GM18498 (cell line): Measurements from ENCODE around the gene FES.
A peak's percentile ranks its signal among the peaks of the same experiment; 100 is the strongest.
"Not testable (repeated sequence)": the region's sequence is repeated elsewhere in the genome, so short reads cannot be mapped to it uniquely, and the experiment has no call there.

Experiments used
- ATAC-seq: cut with Tn5 transposase; IDR thresholded peaks from one replicate; pipeline ENCODE4 v1.9.1; 2021; ENCODE audit warnings: mild to moderate bottlenecking, moderate library complexity; ENCODE audit not compliant: unreplicated experiment

The FES gene

DNA sequence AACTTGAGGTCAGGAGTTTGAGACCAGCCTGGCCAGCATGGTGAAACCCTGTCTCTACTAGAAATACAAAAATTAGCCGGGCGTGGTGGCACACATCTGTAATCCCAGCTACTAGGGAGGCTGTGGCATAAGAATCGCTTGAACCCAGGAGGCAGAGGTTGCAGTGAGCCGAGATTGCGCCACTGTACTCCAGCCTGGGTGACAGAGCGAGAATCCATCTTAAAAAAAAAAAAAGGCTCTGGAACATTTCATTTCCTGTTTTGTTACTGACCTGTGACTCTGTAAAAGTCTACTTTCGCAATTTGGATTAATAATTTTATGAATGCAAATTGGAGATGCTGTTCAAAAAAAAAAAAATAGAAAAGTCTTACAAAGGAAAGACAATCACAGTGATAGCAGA lies 43.8 kb downstream of the FES start:
- not testable (repeated sequence) for ATAC-seq

DNA sequence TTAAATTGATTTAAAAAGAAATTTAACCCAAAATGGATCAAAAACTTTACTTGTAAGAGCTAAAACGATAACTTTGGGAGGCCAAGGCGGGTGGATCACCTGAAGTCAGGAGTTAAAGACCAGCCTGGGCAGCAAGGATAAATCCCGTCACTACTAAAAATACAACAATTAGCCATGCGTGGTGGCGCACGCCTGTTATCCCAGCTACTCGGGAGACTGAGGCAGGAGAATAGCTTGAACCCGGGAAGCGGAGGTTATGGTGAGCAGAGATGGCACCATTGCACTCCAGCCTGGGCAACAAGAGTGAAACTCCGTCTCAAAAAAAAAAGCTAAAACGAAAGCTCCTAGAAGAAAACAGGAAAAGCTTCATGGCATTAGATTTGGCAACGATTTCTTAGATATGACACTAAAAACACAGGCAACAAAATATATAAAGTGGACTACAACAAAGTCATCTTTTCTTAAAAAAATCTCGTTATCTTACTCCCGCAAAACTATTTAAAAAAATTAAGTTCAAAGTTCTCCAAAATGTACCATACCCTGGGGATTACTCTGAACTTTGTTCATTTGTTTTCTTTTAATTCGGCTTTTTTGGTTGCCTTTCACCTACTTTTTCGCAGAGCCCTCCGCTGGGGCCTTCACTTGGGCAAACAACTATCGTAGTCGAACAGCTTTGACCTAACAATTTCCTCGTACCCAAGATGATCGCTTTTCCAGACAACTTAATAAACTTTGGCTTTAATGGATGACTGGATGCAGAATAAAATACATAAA lies 45.1 kb downstream of the FES start:
- ATAC-seq, result no peak

DNA sequence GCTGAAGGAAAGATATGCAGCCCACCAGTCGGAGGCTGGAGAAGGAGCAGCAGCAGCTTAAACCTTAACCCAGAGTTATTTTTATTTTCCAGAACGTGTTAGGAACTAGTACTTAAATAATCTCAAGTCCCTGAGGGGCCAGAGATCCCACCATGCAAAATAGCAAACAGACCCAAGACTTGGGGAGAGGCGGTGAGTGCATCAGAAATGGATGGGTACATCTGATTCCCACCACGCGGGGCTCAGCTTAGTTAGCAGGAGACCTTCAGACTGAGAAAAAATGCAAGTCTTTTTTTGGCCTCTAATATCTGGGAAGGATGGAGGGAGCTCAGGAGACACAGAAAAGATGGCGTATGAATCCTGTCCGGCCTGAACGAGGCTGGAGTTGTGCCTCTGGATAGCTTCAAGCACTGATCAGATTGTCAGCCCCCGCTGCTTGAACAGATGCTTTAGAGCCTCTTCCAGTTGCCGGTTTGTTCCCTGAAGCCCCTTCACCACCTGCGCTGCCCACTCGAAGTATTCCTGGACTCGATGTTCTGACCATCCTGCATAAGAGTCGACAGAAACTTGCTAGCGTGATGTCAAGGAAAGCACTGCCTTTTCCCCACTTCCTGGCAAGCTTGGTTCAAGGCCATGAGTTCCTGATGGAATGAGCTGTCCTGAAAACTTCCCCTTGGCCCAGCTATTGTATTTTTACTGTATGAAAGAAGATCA lies 46.7 kb downstream of the FES start:
- ATAC-seq, result no peak

DNA sequence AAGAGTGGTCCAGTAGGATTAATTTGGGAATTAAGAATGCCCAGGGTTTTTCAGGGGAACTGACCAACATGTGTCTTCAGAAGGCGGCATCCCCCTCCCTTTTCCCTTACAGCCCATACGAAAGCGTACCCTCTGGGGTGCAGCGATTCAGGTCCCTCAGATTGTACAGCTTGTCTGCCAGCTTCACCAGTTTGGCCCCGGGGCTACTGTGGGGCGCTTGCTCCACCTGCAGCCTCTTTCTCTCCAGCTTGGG lies 47.2 kb downstream of the FES start:
- ATAC-seq, result no peak

- ATAC-seq, result peak; percentile 45
These were observed 47.7 kb downstream of the FES start, which contains the start of gene HDDC3 for GRCh38 chr15:90931828-90932659. TSS of gene HDDC3 (minus strand) at chr15:90932549. CDS start at chr15:90932540, 9 bp downstream.

DNA sequence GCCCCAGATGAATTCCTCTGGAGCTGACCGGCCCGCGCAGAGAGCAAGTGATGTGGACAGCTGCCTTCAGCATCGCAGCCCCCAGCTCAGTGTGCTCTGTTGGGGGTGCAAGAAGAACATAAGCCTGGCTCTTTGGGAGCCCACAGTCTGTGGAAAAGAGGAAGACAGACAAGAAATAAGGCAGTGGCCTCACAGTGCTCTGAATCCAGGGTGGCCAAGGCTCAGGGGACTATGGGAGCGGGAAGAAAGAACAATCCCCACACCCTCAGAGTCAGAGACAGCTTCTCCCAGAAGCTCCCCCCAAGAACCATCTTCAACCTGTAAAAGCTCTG lies 48.3 kb downstream of the FES start:
- ATAC-seq, result no peak

- no peak for ATAC-seq
These were observed 49.0 kb downstream of the FES start for GRCh38 chr15:90933301-90933700.

DNA sequence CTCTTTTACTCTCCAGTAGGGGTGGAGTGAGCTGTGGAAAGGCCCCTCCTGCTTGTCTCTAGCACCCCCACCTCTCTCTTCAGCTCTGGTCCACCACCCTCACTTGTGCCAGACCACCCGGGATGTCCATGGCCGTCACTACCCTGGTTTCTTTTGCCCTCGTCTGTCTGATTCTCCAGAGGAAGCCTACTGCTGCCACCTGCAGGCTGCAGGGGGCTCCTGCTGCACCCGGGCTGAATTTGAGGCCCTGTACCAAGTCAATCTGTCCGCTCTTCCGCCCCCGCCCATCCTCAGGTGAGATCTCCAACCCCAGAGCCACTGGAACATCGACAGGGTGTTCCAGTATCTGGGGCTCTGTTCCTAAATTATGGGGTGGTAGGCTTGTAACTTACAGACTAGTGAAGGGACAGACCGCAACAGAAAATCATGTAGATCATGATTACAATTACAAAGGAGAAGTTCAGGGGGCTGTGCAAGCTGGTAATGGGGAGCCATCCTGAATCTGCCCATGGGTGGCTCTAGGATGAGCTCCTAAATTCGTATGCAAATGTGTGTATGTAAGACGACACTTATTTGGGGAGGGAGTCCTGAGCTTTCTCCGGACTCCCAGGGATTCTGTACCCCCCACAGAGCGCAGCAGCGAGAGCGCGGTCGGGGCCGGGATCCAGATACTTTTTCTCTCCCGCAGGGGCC lies 50.1 kb downstream of the FES start:
- peak; percentile 39 for ATAC-seq

DNA sequence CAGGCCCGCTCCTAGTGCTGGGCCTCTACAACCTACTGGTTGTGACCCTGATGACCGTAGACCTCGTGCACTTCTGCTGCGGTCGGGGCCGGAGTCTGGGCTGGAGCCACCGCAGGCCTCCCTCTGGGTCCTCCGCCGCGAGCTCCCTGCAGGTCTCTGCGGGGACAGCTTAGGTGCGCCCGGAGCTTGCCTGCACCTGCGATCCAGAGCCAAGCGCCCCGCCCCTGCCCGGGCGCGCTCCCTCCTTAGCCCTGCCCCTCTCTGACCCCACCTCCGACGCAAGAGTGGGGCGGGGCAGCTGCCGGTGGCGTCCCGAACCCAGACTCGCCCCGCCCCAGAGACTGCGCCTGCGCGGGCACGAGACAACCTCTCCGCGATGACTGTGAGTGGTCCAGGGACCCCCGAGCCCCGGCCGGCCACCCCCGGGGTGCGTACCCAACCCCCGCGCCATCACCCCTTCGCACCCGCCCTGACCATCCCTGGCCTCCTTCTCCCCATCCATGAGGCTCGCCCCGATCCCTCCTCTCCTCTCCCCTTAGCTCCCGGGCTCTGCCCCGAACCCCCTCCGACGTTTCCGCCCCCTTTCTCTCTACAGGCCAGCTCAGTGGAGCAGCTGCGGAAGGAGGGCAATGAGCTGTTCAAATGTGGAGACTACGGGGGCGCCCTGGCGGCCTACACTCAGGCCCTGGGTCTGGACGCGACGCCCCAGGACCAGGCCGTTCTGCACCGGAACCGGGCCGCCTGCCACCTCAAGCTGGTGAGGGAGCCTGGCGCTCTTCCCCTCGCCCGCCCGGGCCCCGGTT lies 50.8 kb downstream of the FES start, which contains the start of gene UNC45A:
TSS of gene UNC45A (plus strand) at position 337 of the 803 bp plus-strand sequence. CDS start at position 377, 40 bp downstream.
- ATAC-seq, result peak; percentile 73

GRCh38 chr15:90936823-90937222 lies 52.5 kb downstream of the FES start:
- ATAC-seq, result no peak

DNA sequence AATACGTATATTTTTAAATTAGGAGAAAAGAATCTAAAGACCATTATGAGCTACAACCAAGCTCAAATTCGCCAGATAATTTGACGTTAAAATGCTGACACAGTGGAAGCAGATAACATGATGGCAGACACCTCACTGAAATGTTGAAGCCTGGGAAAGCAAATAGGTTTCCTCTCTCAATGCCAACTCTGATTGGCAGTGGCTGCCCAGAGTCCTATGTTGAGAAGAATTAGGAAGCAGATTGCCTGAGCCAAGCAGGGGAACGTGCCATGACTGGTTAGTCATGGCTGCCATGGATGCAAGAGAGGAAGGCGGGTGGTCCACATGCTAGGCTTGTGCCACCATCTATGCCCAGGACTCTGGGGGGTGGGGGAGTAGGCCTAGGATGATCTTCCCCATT lies 54.0 kb downstream of the FES start:
- ATAC-seq, result no peak

GRCh38 chr15:90939756-90940155 lies 55.5 kb downstream of the FES start:
- no peak for ATAC-seq

- ATAC-seq, result no peak
These were observed 56.7 kb downstream of the FES start for GRCh38 chr15:90941038-90941437.

DNA sequence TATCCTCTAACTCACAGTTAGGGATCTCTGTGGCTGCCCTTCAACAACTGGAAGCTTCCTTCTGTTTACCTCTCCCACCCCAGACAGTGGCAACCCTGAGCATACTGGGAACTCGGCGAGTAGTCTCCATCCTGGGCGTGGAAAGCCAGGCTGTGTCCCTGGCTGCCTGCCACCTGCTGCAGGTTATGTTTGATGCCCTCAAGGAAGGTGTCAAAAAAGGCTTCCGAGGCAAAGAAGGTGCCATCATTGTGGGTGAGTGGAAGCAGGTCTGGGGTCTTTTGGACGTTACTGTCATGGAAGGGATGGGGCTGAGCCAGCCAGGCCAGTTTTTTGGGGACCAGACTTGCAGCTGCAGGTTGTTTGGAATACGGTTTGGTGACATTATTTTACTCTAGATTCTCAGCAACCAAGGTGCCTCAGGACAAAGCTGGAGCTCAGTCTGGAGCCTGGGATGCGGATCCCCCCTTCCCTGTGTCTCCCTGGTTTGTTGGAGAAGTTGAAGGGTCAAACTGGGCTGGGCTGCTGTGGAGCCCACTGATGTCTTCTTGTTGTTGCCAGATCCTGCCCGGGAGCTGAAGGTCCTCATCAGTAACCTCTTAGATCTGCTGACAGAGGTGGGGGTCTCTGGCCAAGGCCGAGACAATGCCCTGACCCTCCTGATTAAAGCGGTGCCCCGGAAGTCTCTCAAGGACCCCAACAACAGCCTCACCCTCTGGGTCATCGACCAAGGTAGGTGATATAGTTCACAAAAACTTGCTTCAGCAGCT lies 58.2 kb downstream of the FES start:
- no peak for ATAC-seq

- no peak for ATAC-seq
These were observed 60.8 kb downstream of the FES start for GRCh38 chr15:90945091-90945490.
